CD4-positive, alpha-beta T cell (primary cell): Measurements from ENCODE around the gene ARHGEF11. TPM values are rescaled to one million over a fixed set of nuclear protein-coding genes. Genes with fewer than 3 reads are reported as not detected.

Experiments
- ATAC-seq: fragments of 200-7000 bp; cut with Tn5 transposase; one replicate; pipeline ENCODE4 v1.10.0; 2022; ENCODE audit warnings: mild to moderate bottlenecking; ENCODE audit not compliant: poor library complexity
- CTCF ChIA-PET: fragments of 350-600 bp; sonication (Branson Sonifier 250); formaldehyde crosslinking; loops from one replicate; lab custom pipeline; 2021; ENCODE audit warnings: antibody characterized with exemption, inconsistent platforms; lab: Charles Lee
- POLR2A ChIA-PET: fragments of 350-600 bp; sonication (Branson Sonifier 250); formaldehyde crosslinking; loops from one replicate; lab custom pipeline; 2021; ENCODE audit warnings: antibody characterized with exemption, inconsistent platforms; lab: Charles Lee
- DNase-seq, 14 experiments: peaks; one replicate each; pipeline ENCODE4 v3.0.0-alpha.2; 2013 to 2020; ENCODE audit warnings: mixed read lengths in 2 of 14
- H3K27ac ChIP-seq, 2 donors: one replicate each; pipeline versions ENCODE4 v1.5.1 to v1.7.0; 2013; ENCODE audit warnings: low read length in 2 of 2, low read depth in 1 of 2, mild to moderate bottlenecking in 1 of 2
- H3K27me3 ChIP-seq, 2 experiments: 1 replicate in 1 of 2; 2 replicates in 1 of 2; pipeline versions ENCODE4 v1.6.1 to v1.7.0; 2013; ENCODE audit warnings: low read length in 2 of 2, control low read depth in 1 of 2, mild to moderate bottlenecking in 1 of 2, moderate library complexity in 1 of 2; ENCODE audit not compliant: insufficient read depth in 2 of 2, control insufficient read depth in 1 of 2
- H3K36me3 ChIP-seq: one replicate; pipeline ENCODE4 v1.6.1; 2013; ENCODE audit warnings: low read length, control low read depth; ENCODE audit not compliant: insufficient read depth
- H3K4me1 ChIP-seq: one replicate; pipeline ENCODE4 v1.6.1; 2013; ENCODE audit warnings: low read length, control low read depth; ENCODE audit not compliant: insufficient read depth
- H3K4me3 ChIP-seq: one replicate; pipeline ENCODE4 v1.5.1; 2013; ENCODE audit warnings: mild to moderate bottlenecking, low read length, moderate library complexity
- H3K9me3 ChIP-seq, 2 experiments: 1 replicate in 1 of 2; 2 replicates in 1 of 2; pipeline versions ENCODE4 v1.6.1 to v1.7.0; 2013; ENCODE audit warnings: low read length in 2 of 2, mild to moderate bottlenecking in 2 of 2, control low read depth in 1 of 2, moderate library complexity in 1 of 2; ENCODE audit not compliant: control insufficient read depth in 1 of 2, insufficient read depth in 1 of 2
- H3K27ac Mint-ChIP-seq: one replicate; pipeline ENCODE4 v1.8.0; 2020; ENCODE audit warnings: mixed read lengths
- H3K27me3 Mint-ChIP-seq: one replicate; pipeline ENCODE4 v1.8.0; 2021; ENCODE audit warnings: mixed read lengths
- H3K36me3 Mint-ChIP-seq: one replicate; pipeline ENCODE4 v1.8.0; 2021; ENCODE audit warnings: low read depth, mixed read lengths
- H3K4me1 Mint-ChIP-seq: one replicate; pipeline ENCODE4 v1.8.0; 2021; ENCODE audit warnings: low read depth, mixed read lengths
- H3K4me3 Mint-ChIP-seq: one replicate; pipeline ENCODE4 v1.8.0; 2020; ENCODE audit warnings: mild to moderate bottlenecking, mixed read lengths
- H3K9me3 Mint-ChIP-seq: one replicate; pipeline ENCODE4 v1.8.0; 2020; ENCODE audit warnings: mixed read lengths
- intact Hi-C, 2 experiments: fragments of 100-400 bp; cut with DNase I in 1 of 2; cut with micrococcal nuclease in 1 of 2; formaldehyde crosslinking; loops; one replicate each; pipeline versions ENCODE4 v1.15.1 to v1.9.0; 2023 to 2025; cut with DNase I, micrococcal nuclease
- total RNA-seq, 174 experiments: library from RNA in 2 of 174; stranded (reverse) in 2 of 174; gene quantifications; one replicate each; pipeline ENCODE4 v1.2.3 and lab custom pipeline; 2021 to 2026
- TF ChIP-seq, protein P1 (sequence below): fragments of 200-600 bp; IDR thresholded peaks from one replicate; pipeline ENCODE4 v1.8.0; 2022; ENCODE audit warnings: antibody characterized with exemption, mild to moderate bottlenecking

The ARHGEF11 gene
- total RNA-seq, 2 experiments from 2014 or later: 13.7 to 13.9 TPM

DNA sequence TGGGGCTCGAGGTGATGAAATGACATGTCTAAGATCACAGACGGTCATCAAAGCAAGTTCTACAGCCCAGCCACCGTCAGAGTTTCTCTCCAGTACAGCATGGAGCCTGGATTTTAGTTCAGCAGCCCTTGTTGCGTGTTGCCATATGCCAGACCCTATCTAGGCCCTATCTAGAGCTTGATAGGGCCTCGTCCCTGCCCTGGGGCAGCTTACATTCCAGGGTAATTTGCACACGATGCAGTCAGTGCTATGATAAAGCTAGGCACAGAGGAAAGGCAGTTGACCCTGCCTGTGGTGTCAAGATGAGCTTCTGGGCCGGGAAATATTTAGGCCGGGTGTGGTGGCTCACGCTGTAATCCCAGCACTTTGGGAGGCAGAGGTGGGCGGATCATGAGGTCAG, 35.2 kb upstream of the ARHGEF11 start:
- peaks cover 33% of the 10 kb centered on the region for H3K27me3 Mint-ChIP-seq
- no peak for ATAC-seq
- no peaks in the 10 kb centered on the region for H3K9me3 Mint-ChIP-seq
- Histone ChIP-seq H3K4me3 (no peak overlapping the region), H3K36me3 (no peaks in the 10 kb centered on the region), H3K27ac (no peak overlapping the region), H3K9me3 (no peaks in the 10 kb centered on the region), H3K4me1 (no peaks in the 10 kb centered on the region), H3K27me3 (peaks cover 0 to 9% of the 10 kb centered on the region in 2 experiments)
- H3K36me3 Mint-ChIP-seq: no peaks in the 10 kb centered on the region
- no peaks in the 10 kb centered on the region for H3K4me1 Mint-ChIP-seq
- TF ChIP-seq, protein P1, sequence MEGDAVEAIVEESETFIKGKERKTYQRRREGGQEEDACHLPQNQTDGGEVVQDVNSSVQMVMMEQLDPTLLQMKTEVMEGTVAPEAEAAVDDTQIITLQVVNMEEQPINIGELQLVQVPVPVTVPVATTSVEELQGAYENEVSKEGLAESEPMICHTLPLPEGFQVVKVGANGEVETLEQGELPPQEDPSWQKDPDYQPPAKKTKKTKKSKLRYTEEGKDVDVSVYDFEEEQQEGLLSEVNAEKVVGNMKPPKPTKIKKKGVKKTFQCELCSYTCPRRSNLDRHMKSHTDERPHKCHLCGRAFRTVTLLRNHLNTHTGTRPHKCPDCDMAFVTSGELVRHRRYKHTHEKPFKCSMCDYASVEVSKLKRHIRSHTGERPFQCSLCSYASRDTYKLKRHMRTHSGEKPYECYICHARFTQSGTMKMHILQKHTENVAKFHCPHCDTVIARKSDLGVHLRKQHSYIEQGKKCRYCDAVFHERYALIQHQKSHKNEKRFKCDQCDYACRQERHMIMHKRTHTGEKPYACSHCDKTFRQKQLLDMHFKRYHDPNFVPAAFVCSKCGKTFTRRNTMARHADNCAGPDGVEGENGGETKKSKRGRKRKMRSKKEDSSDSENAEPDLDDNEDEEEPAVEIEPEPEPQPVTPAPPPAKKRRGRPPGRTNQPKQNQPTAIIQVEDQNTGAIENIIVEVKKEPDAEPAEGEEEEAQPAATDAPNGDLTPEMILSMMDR: no peak
- no peak for DNase-seq
- ChIA-PET POLR2A (no interaction called here), CTCF (interaction anchor here (1.4 kb wide), 1 partner anchor 9 kb away, joined by 8 read pairs; no protein-coding TSS in a partner anchor)
- H3K4me3 Mint-ChIP-seq: no peak overlapping the region
- H3K27ac Mint-ChIP-seq: no peak overlapping the region
- intact Hi-C loops: no loop called here

DNA sequence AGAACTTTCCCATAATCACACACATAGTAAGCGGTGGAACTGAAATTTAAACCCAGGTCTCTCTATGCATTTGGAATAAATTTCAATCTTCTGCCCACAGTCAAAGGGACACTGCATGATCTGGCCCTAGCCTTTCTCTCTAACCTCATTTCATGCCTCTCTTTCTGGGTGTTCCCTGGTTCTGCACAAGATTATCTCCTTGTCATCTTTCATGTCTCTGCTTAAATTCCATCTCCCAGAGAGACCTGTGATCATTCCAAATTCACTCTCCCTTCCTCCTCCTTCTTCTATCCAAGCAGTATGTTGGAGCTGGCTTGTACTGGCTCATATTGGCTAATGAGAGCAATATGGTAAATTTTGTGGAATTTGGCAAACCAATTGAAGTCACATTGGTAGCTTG, 31.9 kb upstream of the ARHGEF11 start:
- intact Hi-C loops: loop anchor here in 1 of 2 experiments (5.0 kb wide), 1 partner anchor 165 kb away; no protein-coding TSS in a partner anchor

GRCh38 chr1:157073944-157074685, 28.6 kb upstream of the ARHGEF11 start:
- H3K4me1 Mint-ChIP-seq: no peaks in the 10 kb centered on the region
- TF ChIP-seq, protein P1: no peak
- ChIA-PET CTCF (interaction anchor here (0.5 kb wide), 1 partner anchor 163 kb away, joined by 3 read pairs; no protein-coding TSS in a partner anchor), POLR2A (no interaction called here)
- H3K36me3 ChIP-seq: no peaks in the 10 kb centered on the region
- H3K27me3 Mint-ChIP-seq: peaks cover 28% of the 10 kb centered on the region
- H3K36me3 Mint-ChIP-seq: no peaks in the 10 kb centered on the region
- no peak overlapping the region for H3K4me3 Mint-ChIP-seq
- H3K4me3 ChIP-seq: no peak overlapping the region
- DNase-seq (peak in 10 of 14 experiments; percentile 8 to 63 (median 27)), ATAC-seq (no peak)
- intact Hi-C loops: no loop called here
- H3K27me3 ChIP-seq: peaks cover 12 to 16% of the 10 kb centered on the region in 2 experiments
- H3K4me1 ChIP-seq: peaks cover 6% of the 10 kb centered on the region
- H3K27ac Mint-ChIP-seq: no peak overlapping the region
- H3K27ac ChIP-seq: no peak overlapping the region
- H3K9me3 Mint-ChIP-seq: no peaks in the 10 kb centered on the region
- no peaks in the 10 kb centered on the region for H3K9me3 ChIP-seq

More for the DNA sequence above, 31.9 kb upstream of the ARHGEF11 start:
- no peak for ATAC-seq
- ChIA-PET CTCF (interaction anchor here (1.8 kb wide), 1 partner anchor 12 kb away, joined by 3 read pairs; no protein-coding TSS in a partner anchor), POLR2A (no interaction called here)
- no peaks in the 10 kb centered on the region for H3K9me3 Mint-ChIP-seq
- no peaks in the 10 kb centered on the region for H3K4me1 Mint-ChIP-seq
- H3K27me3 Mint-ChIP-seq: peaks cover 33% of the 10 kb centered on the region
- Histone ChIP-seq H3K27ac (no peak overlapping the region), H3K27me3 (peaks cover 6 to 16% of the 10 kb centered on the region in 2 experiments), H3K36me3 (no peaks in the 10 kb centered on the region), H3K9me3 (no peaks in the 10 kb centered on the region), H3K4me1 (peaks cover 6% of the 10 kb centered on the region), H3K4me3 (no peak overlapping the region)
- H3K4me3 Mint-ChIP-seq: no peak overlapping the region
- TF ChIP-seq, protein P1: no peak
- no peaks in the 10 kb centered on the region for H3K36me3 Mint-ChIP-seq
- no peak overlapping the region for H3K27ac Mint-ChIP-seq
- no peak for DNase-seq
